WTC11 (cell line): ENCODE results near the gene ITCH. TPM values are rescaled to one million over a fixed set of nuclear protein-coding genes. Genes with fewer than 3 reads are reported as not detected.

Source experiments
- ATAC-seq: fragments of 200-7000 bp; cut with Tn5 transposase; 2 replicates; pipeline ENCODE4 v1.10.0; 2021; ENCODE audit warnings: mild to moderate bottlenecking, moderate library complexity
- CTCF ChIA-PET: fragments of 300-600 bp; sonication (Branson Sonifier 250); formaldehyde crosslinking; loops from one replicate; lab custom pipeline; 2021; ENCODE audit warnings: antibody characterized with exemption; lab: Charles Lee
- POLR2A ChIA-PET: fragments of 350-600 bp; sonication (Branson Sonifier 250); formaldehyde crosslinking; loops from one replicate; lab custom pipeline; 2021; ENCODE audit warnings: antibody characterized with exemption; lab: Charles Lee
- DNase-seq: peaks from one replicate; pipeline ENCODE4 v3.0.0; 2021; ENCODE audit warnings: low spot score
- H3K27ac Mint-ChIP-seq: 2 replicates; pipeline ENCODE4 v1.8.0; 2021; ENCODE audit warnings: mixed read lengths
- H3K27me3 Mint-ChIP-seq: 2 replicates; pipeline ENCODE4 v1.8.0; 2021; ENCODE audit warnings: low read depth, mild to moderate bottlenecking, moderate library complexity, mixed read lengths
- H3K36me3 Mint-ChIP-seq: 2 replicates; pipeline ENCODE4 v1.8.0; 2021; ENCODE audit warnings: mixed read lengths
- H3K4me1 Mint-ChIP-seq: 2 replicates; pipeline ENCODE4 v1.8.0; 2022; ENCODE audit warnings: mixed read lengths
- H3K4me3 Mint-ChIP-seq: 2 replicates; pipeline ENCODE4 v1.8.0; 2021; ENCODE audit warnings: mild to moderate bottlenecking, moderate library complexity, mixed read lengths
- H3K9me3 Mint-ChIP-seq: 2 replicates; pipeline ENCODE4 v1.8.0; 2021; ENCODE audit warnings: mixed read lengths
- CBFB ChIP-seq: sonication (generic); formaldehyde crosslinking; IDR thresholded peaks from 2 replicates; pipeline ENCODE4 v1.8.1; 2022; ENCODE audit warnings: mild to moderate bottlenecking, low read depth, missing genetic modification reagents
- GABPB1 ChIP-seq: sonication (generic); formaldehyde crosslinking; IDR thresholded peaks from 2 replicates; pipeline ENCODE4 v1.8.1; 2023; ENCODE audit warnings: mild to moderate bottlenecking, missing genetic modification reagents
- HMGA2 ChIP-seq: fragments of 250-450 bp; sonication (Bioruptor Pico); IDR thresholded peaks from 2 replicates; pipeline ENCODE4 v1.4.0; 2021; ENCODE audit warnings: mild to moderate bottlenecking, moderate library complexity
- IRF2 ChIP-seq: sonication (generic); formaldehyde crosslinking; IDR thresholded peaks from 2 replicates; pipeline ENCODE4 v1.8.0; 2022; ENCODE audit warnings: low read depth, missing genetic modification reagents, borderline replicate concordance
- JUN ChIP-seq: sonication (generic); formaldehyde crosslinking; IDR thresholded peaks from 2 replicates; pipeline ENCODE4 v1.8.0; 2023; ENCODE audit warnings: mild to moderate bottlenecking, missing genetic modification reagents
- MXD4 ChIP-seq: fragments of 250-450 bp; sonication (Bioruptor Pico); IDR thresholded peaks from 2 replicates; pipeline ENCODE4 v1.8.0; 2021; ENCODE audit warnings: mild to moderate bottlenecking, moderate library complexity, borderline replicate concordance
- NFATC4 ChIP-seq: fragments of 250-450 bp; sonication (Bioruptor Pico); IDR thresholded peaks from 2 replicates; pipeline ENCODE4 v1.9.0; 2021; ENCODE audit warnings: mild to moderate bottlenecking
- NR3C1 ChIP-seq: sonication (generic); formaldehyde crosslinking; conservative IDR thresholded peaks from 2 replicates; pipeline ENCODE4 v1.8.1; 2023; ENCODE audit warnings: low read depth, mild to moderate bottlenecking, missing genetic modification reagents
- TEAD4 ChIP-seq: sonication (generic); formaldehyde crosslinking; IDR thresholded peaks from 2 replicates; pipeline ENCODE4 v1.8.0; 2022; ENCODE audit warnings: mild to moderate bottlenecking, missing genetic modification reagents
- ZNF423 ChIP-seq: fragments of 250-450 bp; sonication (Bioruptor Pico); IDR thresholded peaks from 2 replicates; pipeline ENCODE4 v2.1.2; 2022; ENCODE audit warnings: mild to moderate bottlenecking, moderate library complexity
- total RNA-seq: library from RNA; stranded (reverse); gene quantifications from 3 replicates; pipeline ENCODE4 v1.2.3, GENCODE V29; 2021
- TF ChIP-seq, protein P1 (sequence below): sonication (generic); formaldehyde crosslinking; IDR thresholded peaks from 2 replicates; pipeline ENCODE4 v1.8.1; 2023; ENCODE audit warnings: mild to moderate bottlenecking, missing genetic modification reagents
- TF ChIP-seq, protein P2 (sequence below): sonication (generic); formaldehyde crosslinking; conservative IDR thresholded peaks from 2 replicates; pipeline ENCODE4 v1.8.1; 2022; ENCODE audit warnings: mild to moderate bottlenecking, missing genetic modification reagents
- TF ChIP-seq, protein P3 (sequence below): sonication (generic); formaldehyde crosslinking; IDR thresholded peaks from 2 replicates; pipeline ENCODE4 v1.8.0; 2023; ENCODE audit warnings: missing genetic modification reagents, mild to moderate bottlenecking, borderline replicate concordance
- TF ChIP-seq, protein P4 (sequence below): sonication (generic); formaldehyde crosslinking; IDR thresholded peaks from 2 replicates; pipeline ENCODE4 v1.8.1; 2022; ENCODE audit warnings: missing genetic modification reagents, borderline replicate concordance
- TF ChIP-seq, protein P5 (sequence below): sonication (generic); formaldehyde crosslinking; IDR thresholded peaks from 2 replicates; pipeline ENCODE4 v1.8.1; 2023; ENCODE audit warnings: mild to moderate bottlenecking, missing genetic modification reagents, borderline replicate concordance
- TF ChIP-seq, protein P6 (sequence below): sonication (generic); formaldehyde crosslinking; IDR thresholded peaks from 2 replicates; pipeline ENCODE4 v1.8.1; 2022; ENCODE audit warnings: mild to moderate bottlenecking, missing genetic modification reagents, moderate library complexity, borderline replicate concordance
- TF ChIP-seq, protein P7 (sequence below): fragments of 250-450 bp; sonication (Bioruptor Pico); IDR thresholded peaks from 2 replicates; pipeline ENCODE4 v2.1.2; 2022; ENCODE audit warnings: mild to moderate bottlenecking, moderate library complexity

The ITCH gene
- total RNA-seq, 1 experiment from 2014 or later: 35.8 TPM

DNA sequence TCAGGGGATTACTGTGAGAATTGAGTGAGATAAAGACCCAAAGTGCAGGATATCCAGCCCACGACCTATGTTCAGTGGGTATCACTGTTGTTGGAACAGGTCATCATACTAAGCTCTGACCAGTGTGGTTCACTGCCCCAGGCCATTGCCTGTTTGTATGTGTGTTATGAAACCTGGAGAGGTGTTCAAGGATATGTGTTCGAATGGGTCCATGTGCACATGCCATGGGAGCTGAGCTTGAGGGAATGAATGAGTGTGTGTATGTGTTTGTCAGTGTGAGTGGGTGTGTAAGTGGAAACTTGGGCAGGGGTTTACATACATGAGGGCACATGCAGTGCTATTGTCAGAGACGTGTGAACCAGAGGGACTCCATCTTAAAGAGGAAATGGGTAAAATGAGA, 42.2 kb upstream of the ITCH start:
- no peak overlapping the region for H3K4me3 Mint-ChIP-seq
- peaks cover 46% of the 10 kb centered on the region for H3K4me1 Mint-ChIP-seq
- ATAC-seq (no peak), DNase-seq (no peak)
- H3K9me3 Mint-ChIP-seq: peaks cover 12% of the 10 kb centered on the region
- no peak for TF ChIP-seq IRF2
- no peak for TF ChIP-seq HMGA2 (CRISPR knock-in tag)
- no peak for TF ChIP-seq GABPB1 (CRISPR knock-in tag)
- TF ChIP-seq JUN (CRISPR knock-in tag): no peak
- no peak for TF ChIP-seq CBFB (CRISPR knock-in tag)
- TF ChIP-seq, protein P1, sequence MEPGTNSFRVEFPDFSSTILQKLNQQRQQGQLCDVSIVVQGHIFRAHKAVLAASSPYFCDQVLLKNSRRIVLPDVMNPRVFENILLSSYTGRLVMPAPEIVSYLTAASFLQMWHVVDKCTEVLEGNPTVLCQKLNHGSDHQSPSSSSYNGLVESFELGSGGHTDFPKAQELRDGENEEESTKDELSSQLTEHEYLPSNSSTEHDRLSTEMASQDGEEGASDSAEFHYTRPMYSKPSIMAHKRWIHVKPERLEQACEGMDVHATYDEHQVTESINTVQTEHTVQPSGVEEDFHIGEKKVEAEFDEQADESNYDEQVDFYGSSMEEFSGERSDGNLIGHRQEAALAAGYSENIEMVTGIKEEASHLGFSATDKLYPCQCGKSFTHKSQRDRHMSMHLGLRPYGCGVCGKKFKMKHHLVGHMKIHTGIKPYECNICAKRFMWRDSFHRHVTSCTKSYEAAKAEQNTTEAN: no peak
- TF ChIP-seq, protein P2, sequence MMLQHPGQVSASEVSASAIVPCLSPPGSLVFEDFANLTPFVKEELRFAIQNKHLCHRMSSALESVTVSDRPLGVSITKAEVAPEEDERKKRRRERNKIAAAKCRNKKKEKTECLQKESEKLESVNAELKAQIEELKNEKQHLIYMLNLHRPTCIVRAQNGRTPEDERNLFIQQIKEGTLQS (CRISPR knock-in tag): no peak
- no peak for TF ChIP-seq NFATC4 (CRISPR knock-in tag)
- TF ChIP-seq, protein P3, sequence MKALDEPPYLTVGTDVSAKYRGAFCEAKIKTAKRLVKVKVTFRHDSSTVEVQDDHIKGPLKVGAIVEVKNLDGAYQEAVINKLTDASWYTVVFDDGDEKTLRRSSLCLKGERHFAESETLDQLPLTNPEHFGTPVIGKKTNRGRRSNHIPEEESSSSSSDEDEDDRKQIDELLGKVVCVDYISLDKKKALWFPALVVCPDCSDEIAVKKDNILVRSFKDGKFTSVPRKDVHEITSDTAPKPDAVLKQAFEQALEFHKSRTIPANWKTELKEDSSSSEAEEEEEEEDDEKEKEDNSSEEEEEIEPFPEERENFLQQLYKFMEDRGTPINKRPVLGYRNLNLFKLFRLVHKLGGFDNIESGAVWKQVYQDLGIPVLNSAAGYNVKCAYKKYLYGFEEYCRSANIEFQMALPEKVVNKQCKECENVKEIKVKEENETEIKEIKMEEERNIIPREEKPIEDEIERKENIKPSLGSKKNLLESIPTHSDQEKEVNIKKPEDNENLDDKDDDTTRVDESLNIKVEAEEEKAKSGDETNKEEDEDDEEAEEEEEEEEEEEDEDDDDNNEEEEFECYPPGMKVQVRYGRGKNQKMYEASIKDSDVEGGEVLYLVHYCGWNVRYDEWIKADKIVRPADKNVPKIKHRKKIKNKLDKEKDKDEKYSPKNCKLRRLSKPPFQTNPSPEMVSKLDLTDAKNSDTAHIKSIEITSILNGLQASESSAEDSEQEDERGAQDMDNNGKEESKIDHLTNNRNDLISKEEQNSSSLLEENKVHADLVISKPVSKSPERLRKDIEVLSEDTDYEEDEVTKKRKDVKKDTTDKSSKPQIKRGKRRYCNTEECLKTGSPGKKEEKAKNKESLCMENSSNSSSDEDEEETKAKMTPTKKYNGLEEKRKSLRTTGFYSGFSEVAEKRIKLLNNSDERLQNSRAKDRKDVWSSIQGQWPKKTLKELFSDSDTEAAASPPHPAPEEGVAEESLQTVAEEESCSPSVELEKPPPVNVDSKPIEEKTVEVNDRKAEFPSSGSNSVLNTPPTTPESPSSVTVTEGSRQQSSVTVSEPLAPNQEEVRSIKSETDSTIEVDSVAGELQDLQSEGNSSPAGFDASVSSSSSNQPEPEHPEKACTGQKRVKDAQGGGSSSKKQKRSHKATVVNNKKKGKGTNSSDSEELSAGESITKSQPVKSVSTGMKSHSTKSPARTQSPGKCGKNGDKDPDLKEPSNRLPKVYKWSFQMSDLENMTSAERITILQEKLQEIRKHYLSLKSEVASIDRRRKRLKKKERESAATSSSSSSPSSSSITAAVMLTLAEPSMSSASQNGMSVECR (CRISPR knock-in tag): no peak
- no peak for TF ChIP-seq NR3C1 (CRISPR knock-in tag)
- ChIA-PET CTCF (interaction anchor here (1.0 to 1.3 kb wide), 3 partner anchors 10 to 202 kb away, joined by 3 to 4 read pairs (median 4); no protein-coding TSS in a partner anchor), POLR2A (no interaction called here)
- H3K36me3 Mint-ChIP-seq: peaks cover 7% of the 10 kb centered on the region
- no peaks in the 10 kb centered on the region; the same call in 1 of the 2 replicates for H3K27me3 Mint-ChIP-seq
- no peak overlapping the region for H3K27ac Mint-ChIP-seq

DNA sequence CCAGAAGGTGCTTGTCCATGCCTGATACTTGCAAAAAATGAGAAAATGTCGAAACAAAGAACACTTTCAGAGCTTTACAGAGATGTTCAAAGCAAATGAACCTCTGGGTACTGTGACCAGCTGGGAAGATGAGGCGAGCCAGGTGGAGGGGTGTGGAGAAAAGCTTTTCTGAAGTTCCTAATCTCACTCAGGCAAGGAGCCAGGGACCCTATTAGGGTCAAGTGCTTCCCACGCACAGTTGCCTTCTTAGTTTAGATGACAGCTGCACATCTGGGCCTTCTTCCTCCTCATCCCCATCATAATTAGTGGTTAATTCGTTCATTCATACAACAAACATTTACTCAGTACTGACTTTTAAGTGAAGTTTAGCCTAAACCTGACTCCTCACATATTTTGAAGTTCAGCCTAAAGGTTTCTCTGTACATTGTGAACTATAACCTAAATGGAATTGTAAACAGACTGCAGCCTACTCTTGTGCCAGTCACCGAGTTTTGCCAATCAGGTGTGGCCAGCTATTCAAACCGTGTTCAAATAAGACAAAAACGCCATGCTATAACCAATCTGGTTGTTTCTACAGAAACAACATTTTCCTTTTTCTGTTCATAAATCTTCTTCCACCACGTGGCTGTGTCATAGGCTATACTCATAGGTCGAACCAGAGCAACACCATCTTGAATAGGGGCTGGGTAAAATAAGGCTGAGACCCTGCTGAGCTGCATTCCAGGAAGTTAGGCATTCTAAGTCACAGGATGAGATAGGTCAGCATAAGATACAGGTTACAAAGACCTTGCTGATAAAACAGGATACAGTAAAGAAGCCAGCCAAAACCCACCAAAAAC, 40.6 kb upstream of the ITCH start:
- ChIA-PET POLR2A (interaction anchor here (0.6 to 1.5 kb wide), 2 partner anchors 11 to 145 kb away, joined by 4 read pairs; no protein-coding TSS in a partner anchor), CTCF (interaction anchor here (1.2 to 1.7 kb wide), 2 partner anchors 10 to 63 kb away, joined by 3 to 29 read pairs; no protein-coding TSS in a partner anchor)
- DNase-seq (no peak), ATAC-seq (no peak)
- Mint-ChIP-seq H3K27ac (0 out of 2 replicates have a peak overlapping the region, but pooled peaks have one; percentile 15), H3K27me3 (no peaks in the 10 kb centered on the region; the same call in 1 of the 2 replicates), H3K9me3 (peaks cover 8% of the 10 kb centered on the region), H3K4me1 (peaks cover 46% of the 10 kb centered on the region), H3K4me3 (no peak overlapping the region), H3K36me3 (peaks cover 7% of the 10 kb centered on the region)
- TF ChIP-seq, protein P4, sequence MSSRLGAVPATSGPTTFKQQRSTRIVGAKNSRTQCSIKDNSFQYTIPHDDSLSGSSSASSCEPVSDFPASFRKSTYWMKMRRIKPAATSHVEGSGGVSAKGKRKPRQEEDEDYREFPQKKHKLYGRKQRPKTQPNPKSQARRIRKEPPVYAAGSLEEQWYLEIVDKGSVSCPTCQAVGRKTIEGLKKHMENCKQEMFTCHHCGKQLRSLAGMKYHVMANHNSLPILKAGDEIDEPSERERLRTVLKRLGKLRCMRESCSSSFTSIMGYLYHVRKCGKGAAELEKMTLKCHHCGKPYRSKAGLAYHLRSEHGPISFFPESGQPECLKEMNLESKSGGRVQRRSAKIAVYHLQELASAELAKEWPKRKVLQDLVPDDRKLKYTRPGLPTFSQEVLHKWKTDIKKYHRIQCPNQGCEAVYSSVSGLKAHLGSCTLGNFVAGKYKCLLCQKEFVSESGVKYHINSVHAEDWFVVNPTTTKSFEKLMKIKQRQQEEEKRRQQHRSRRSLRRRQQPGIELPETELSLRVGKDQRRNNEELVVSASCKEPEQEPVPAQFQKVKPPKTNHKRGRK: no peak
- TF ChIP-seq, protein P5, sequence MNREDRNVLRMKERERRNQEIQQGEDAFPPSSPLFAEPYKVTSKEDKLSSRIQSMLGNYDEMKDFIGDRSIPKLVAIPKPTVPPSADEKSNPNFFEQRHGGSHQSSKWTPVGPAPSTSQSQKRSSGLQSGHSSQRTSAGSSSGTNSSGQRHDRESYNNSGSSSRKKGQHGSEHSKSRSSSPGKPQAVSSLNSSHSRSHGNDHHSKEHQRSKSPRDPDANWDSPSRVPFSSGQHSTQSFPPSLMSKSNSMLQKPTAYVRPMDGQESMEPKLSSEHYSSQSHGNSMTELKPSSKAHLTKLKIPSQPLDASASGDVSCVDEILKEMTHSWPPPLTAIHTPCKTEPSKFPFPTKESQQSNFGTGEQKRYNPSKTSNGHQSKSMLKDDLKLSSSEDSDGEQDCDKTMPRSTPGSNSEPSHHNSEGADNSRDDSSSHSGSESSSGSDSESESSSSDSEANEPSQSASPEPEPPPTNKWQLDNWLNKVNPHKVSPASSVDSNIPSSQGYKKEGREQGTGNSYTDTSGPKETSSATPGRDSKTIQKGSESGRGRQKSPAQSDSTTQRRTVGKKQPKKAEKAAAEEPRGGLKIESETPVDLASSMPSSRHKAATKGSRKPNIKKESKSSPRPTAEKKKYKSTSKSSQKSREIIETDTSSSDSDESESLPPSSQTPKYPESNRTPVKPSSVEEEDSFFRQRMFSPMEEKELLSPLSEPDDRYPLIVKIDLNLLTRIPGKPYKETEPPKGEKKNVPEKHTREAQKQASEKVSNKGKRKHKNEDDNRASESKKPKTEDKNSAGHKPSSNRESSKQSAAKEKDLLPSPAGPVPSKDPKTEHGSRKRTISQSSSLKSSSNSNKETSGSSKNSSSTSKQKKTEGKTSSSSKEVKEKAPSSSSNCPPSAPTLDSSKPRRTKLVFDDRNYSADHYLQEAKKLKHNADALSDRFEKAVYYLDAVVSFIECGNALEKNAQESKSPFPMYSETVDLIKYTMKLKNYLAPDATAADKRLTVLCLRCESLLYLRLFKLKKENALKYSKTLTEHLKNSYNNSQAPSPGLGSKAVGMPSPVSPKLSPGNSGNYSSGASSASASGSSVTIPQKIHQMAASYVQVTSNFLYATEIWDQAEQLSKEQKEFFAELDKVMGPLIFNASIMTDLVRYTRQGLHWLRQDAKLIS (CRISPR knock-in tag): no peak
- TF ChIP-seq, protein P6, sequence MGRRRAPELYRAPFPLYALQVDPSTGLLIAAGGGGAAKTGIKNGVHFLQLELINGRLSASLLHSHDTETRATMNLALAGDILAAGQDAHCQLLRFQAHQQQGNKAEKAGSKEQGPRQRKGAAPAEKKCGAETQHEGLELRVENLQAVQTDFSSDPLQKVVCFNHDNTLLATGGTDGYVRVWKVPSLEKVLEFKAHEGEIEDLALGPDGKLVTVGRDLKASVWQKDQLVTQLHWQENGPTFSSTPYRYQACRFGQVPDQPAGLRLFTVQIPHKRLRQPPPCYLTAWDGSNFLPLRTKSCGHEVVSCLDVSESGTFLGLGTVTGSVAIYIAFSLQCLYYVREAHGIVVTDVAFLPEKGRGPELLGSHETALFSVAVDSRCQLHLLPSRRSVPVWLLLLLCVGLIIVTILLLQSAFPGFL: no peak
- no peak for TF ChIP-seq ZNF423
- no peak for TF ChIP-seq TEAD4 (CRISPR knock-in tag)
- TF ChIP-seq, protein P7, sequence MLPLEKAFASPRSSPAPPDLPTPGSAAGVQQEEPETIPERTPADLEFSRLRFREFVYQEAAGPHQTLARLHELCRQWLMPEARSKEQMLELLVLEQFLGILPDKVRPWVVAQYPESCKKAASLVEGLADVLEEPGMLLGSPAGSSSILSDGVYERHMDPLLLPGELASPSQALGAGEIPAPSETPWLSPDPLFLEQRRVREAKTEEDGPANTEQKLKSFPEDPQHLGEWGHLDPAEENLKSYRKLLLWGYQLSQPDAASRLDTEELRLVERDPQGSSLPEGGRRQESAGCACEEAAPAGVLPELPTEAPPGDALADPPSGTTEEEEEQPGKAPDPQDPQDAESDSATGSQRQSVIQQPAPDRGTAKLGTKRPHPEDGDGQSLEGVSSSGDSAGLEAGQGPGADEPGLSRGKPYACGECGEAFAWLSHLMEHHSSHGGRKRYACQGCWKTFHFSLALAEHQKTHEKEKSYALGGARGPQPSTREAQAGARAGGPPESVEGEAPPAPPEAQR (CRISPR knock-in tag): 0 out of 2 replicates have a peak, but pooled peaks have one; percentile 30
- TF ChIP-seq MXD4 (CRISPR knock-in tag): 0 out of 2 replicates have a peak, but pooled peaks have one; percentile 68
- no peak for TF ChIP-seq IRF2
